K562 (cell line): ENCODE results near the gene ATL3. TPM values are rescaled to one million over a fixed set of nuclear protein-coding genes. Genes with fewer than 3 reads are reported as not detected.

Source experiments
- ARNT ChIP-seq, 2 experiments: fragments of 450-650 bp; IDR thresholded peaks; 2 replicates each; pipeline ENCODE4 v1.6.1; 2016; ENCODE audit warnings: mild to moderate bottlenecking in 1 of 2
- BACH1 ChIP-seq: fragments of 200-800 bp; sonication (Bioruptor generic); IDR thresholded peaks from 2 replicates; pipeline ENCODE4 v1.6.1; 2016; ENCODE audit warnings: missing genetic modification characterization, missing compliant biosample characterization
- EZH2 ChIP-seq: IDR thresholded peaks from 2 replicates; pipeline ENCODE4 v1.6.1; 2012; ENCODE audit warnings: low read depth, mild to moderate bottlenecking, inconsistent platforms, low read length, borderline replicate concordance
- PYGO2 ChIP-seq: fragments of 450-650 bp; IDR thresholded peaks from 2 replicates; pipeline ENCODE4 v1.6.1; 2016; ENCODE audit warnings: mild to moderate bottlenecking, missing genetic modification characterization, moderate library complexity, missing compliant biosample characterization
- RHOXF2B ChIP-seq: fragments of 250-450 bp; sonication (Bioruptor Pico); conservative IDR thresholded peaks from 2 replicates; pipeline ENCODE4 v1.5.1; 2021
- SETDB1 ChIP-seq: IDR thresholded peaks from one replicate; pipeline ENCODE4 v1.6.1; 2012; ENCODE audit warnings: low read length, control low read depth, inconsistent platforms
- SRSF3 ChIP-seq: fragments of 200-400 bp; formaldehyde crosslinking; IDR thresholded peaks from 2 replicates; pipeline ENCODE4 v1.6.1; 2016; ENCODE audit warnings: mild to moderate bottlenecking, low read length, moderate library complexity; ENCODE audit not compliant: insufficient read depth
- TEAD4 ChIP-seq, 2 experiments: sonication (generic) in 1 of 2; formaldehyde crosslinking in 1 of 2; IDR thresholded peaks; 2 replicates each; pipeline versions ENCODE4 v1.6.1 to v1.8.0; 2012 to 2022; ENCODE audit warnings: borderline replicate concordance in 1 of 2, inconsistent platforms in 1 of 2, low read length in 1 of 2, mild to moderate bottlenecking in 1 of 2, missing genetic modification reagents in 1 of 2
- TOE1 ChIP-seq, 2 experiments: fragments of 450-650 bp in 1 of 2; sonication (generic) in 1 of 2; formaldehyde crosslinking in 1 of 2; IDR thresholded peaks; 2 replicates each; pipeline versions ENCODE4 v1.7.1 to v1.8.0; 2016 to 2022; ENCODE audit warnings: borderline replicate concordance in 2 of 2, mild to moderate bottlenecking in 2 of 2, antibody characterized with exemption in 1 of 2, inconsistent platforms in 1 of 2, low read depth in 1 of 2, missing genetic modification reagents in 1 of 2, moderate library complexity in 1 of 2
- ZBTB8A ChIP-seq: fragments of 450-650 bp; IDR thresholded peaks from 2 replicates; pipeline ENCODE4 v1.6.1; 2018; ENCODE audit warnings: mild to moderate bottlenecking, moderate library complexity; ENCODE audit not compliant: partially characterized antibody
- ZNF695 ChIP-seq: fragments of 450-650 bp; formaldehyde crosslinking; IDR thresholded peaks from 2 replicates; pipeline ENCODE4 v1.4.0; 2020; ENCODE audit warnings: mild to moderate bottlenecking, moderate library complexity
- polyA plus RNA-seq, 8 experiments: library from polyadenylated mRNA; depleted of rRNA in 4 of 8; stranded (reverse) in 5 of 8; unstranded in 3 of 8; fragments of >200 nt; fragmentation: Nextera tagmentation in 2 of 8; fragmentation: Illumina TruSeq in 1 of 8; extraction: Ambion mirVana in 2 of 8; extraction: Trizol in 1 of 8; gene quantifications; 2 replicates each; pipeline versions ENCODE4 v1.2.1 to v1.2.3, GENCODE V29; 2011 to 2014; ENCODE audit warnings: inconsistent platforms in 1 of 8, missing spikeins in 1 of 8
- total RNA-seq, 7 experiments: library from RNA; depleted of rRNA in 6 of 7; stranded (reverse); fragments of >200 nt in 6 of 7; fragmentation: Illumina TruSeq in 2 of 7; extraction: Trizol in 2 of 7; gene quantifications; 2 replicates each; pipeline versions ENCODE4 v1.2.1 to v1.2.3, GENCODE V29; 2011 to 2021; ENCODE audit warnings: low replicate concordance in 1 of 7
- TF ChIP-seq, protein P1 (sequence below): sonication (generic); formaldehyde crosslinking; IDR thresholded peaks from 2 replicates; pipeline ENCODE4 v1.8.0; 2022; ENCODE audit warnings: mild to moderate bottlenecking, missing genetic modification reagents
- TF ChIP-seq, protein P2 (sequence below): sonication (generic); formaldehyde crosslinking; IDR thresholded peaks from 2 replicates; pipeline ENCODE4 v1.8.1; 2023; ENCODE audit warnings: mild to moderate bottlenecking, missing genetic modification reagents
- TF ChIP-seq, protein P3 (sequence below): fragments of 250-450 bp; sonication (Bioruptor Pico); IDR thresholded peaks from 2 replicates; pipeline ENCODE4 v1.5.0; 2020; ENCODE audit warnings: mild to moderate bottlenecking, borderline replicate concordance
- TF ChIP-seq, protein P4 (sequence below): sonication (generic); formaldehyde crosslinking; IDR thresholded peaks from 2 replicates; pipeline ENCODE4 v1.8.0; 2022; ENCODE audit warnings: missing genetic modification reagents, mild to moderate bottlenecking, moderate library complexity, borderline replicate concordance

Gene ATL3
- total and polyA plus RNA-seq, 9 of the 15 experiments (the other 6 are each of a cell fraction or from before 2014, with no cell fraction given), result 18.2 to 39.8 (median 23.9) TPM

DNA sequence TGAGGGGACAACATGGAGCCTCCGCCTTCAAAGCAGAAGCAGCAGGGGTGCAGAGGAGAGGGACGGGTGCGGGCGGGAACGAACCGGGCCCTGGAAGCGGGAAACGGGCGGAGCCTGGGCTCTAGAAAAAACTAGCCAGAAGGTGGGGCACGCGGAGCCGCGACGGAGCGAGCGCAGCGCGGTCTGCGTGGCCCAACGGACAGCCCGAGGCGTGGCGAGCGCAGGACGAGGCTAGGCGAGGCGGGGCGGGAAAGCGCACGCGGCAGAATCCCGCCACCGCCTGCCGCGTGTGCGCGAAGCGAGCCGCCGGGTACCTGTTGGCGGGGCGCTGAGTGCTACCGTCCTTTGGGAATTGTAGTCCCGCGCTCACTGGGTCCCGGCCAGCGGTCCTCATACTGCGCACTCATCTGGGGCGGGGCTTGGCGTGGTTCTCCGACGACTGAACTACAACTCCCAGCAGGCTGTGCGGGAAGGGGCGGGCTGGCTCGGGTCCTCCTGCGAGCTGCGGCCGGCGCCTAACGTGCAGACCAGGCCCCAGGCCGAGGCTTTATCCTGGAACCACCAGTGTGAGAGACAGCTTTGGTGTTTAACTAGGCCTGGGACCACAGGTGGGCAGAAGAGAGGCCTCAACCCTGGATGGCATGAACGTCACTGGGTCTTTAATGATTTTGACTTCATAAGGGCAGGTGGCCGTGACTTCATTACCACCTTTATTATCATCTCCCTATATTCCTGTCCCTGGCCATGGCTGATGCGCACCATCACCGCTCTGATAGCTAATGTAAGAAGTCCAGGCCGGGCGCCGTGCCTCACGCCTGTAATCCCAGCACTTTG lies at the start of gene ATL3 (continued):
- TF ChIP-seq, protein P1, sequence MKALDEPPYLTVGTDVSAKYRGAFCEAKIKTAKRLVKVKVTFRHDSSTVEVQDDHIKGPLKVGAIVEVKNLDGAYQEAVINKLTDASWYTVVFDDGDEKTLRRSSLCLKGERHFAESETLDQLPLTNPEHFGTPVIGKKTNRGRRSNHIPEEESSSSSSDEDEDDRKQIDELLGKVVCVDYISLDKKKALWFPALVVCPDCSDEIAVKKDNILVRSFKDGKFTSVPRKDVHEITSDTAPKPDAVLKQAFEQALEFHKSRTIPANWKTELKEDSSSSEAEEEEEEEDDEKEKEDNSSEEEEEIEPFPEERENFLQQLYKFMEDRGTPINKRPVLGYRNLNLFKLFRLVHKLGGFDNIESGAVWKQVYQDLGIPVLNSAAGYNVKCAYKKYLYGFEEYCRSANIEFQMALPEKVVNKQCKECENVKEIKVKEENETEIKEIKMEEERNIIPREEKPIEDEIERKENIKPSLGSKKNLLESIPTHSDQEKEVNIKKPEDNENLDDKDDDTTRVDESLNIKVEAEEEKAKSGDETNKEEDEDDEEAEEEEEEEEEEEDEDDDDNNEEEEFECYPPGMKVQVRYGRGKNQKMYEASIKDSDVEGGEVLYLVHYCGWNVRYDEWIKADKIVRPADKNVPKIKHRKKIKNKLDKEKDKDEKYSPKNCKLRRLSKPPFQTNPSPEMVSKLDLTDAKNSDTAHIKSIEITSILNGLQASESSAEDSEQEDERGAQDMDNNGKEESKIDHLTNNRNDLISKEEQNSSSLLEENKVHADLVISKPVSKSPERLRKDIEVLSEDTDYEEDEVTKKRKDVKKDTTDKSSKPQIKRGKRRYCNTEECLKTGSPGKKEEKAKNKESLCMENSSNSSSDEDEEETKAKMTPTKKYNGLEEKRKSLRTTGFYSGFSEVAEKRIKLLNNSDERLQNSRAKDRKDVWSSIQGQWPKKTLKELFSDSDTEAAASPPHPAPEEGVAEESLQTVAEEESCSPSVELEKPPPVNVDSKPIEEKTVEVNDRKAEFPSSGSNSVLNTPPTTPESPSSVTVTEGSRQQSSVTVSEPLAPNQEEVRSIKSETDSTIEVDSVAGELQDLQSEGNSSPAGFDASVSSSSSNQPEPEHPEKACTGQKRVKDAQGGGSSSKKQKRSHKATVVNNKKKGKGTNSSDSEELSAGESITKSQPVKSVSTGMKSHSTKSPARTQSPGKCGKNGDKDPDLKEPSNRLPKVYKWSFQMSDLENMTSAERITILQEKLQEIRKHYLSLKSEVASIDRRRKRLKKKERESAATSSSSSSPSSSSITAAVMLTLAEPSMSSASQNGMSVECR (CRISPR knock-in tag), result peak; percentile 100
- TF ChIP-seq, protein P2, sequence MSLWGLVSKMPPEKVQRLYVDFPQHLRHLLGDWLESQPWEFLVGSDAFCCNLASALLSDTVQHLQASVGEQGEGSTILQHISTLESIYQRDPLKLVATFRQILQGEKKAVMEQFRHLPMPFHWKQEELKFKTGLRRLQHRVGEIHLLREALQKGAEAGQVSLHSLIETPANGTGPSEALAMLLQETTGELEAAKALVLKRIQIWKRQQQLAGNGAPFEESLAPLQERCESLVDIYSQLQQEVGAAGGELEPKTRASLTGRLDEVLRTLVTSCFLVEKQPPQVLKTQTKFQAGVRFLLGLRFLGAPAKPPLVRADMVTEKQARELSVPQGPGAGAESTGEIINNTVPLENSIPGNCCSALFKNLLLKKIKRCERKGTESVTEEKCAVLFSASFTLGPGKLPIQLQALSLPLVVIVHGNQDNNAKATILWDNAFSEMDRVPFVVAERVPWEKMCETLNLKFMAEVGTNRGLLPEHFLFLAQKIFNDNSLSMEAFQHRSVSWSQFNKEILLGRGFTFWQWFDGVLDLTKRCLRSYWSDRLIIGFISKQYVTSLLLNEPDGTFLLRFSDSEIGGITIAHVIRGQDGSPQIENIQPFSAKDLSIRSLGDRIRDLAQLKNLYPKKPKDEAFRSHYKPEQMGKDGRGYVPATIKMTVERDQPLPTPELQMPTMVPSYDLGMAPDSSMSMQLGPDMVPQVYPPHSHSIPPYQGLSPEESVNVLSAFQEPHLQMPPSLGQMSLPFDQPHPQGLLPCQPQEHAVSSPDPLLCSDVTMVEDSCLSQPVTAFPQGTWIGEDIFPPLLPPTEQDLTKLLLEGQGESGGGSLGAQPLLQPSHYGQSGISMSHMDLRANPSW (CRISPR knock-in tag), result peak; percentile 99; the same call in 1 of the 2 replicates
- no peak for TF ChIP-seq RHOXF2B (CRISPR knock-in tag)
- 0 out of 2 replicates have a peak, but pooled peaks have one; percentile 9 for TF ChIP-seq SRSF3
- TF ChIP-seq, protein P3, sequence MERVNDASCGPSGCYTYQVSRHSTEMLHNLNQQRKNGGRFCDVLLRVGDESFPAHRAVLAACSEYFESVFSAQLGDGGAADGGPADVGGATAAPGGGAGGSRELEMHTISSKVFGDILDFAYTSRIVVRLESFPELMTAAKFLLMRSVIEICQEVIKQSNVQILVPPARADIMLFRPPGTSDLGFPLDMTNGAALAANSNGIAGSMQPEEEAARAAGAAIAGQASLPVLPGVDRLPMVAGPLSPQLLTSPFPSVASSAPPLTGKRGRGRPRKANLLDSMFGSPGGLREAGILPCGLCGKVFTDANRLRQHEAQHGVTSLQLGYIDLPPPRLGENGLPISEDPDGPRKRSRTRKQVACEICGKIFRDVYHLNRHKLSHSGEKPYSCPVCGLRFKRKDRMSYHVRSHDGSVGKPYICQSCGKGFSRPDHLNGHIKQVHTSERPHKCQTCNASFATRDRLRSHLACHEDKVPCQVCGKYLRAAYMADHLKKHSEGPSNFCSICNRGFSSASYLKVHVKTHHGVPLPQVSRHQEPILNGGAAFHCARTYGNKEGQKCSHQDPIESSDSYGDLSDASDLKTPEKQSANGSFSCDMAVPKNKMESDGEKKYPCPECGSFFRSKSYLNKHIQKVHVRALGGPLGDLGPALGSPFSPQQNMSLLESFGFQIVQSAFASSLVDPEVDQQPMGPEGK (CRISPR knock-in tag), result no peak
- TF ChIP-seq SETDB1, result no peak
- TF ChIP-seq, protein P4, sequence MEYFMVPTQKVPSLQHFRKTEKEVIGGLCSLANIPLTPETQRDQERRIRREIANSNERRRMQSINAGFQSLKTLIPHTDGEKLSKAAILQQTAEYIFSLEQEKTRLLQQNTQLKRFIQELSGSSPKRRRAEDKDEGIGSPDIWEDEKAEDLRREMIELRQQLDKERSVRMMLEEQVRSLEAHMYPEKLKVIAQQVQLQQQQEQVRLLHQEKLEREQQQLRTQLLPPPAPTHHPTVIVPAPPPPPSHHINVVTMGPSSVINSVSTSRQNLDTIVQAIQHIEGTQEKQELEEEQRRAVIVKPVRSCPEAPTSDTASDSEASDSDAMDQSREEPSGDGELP (CRISPR knock-in tag), result peak; percentile 97
- TF ChIP-seq PYGO2 (tag), result no peak
- TF ChIP-seq TOE1 (IDR thresholded peaks at IDR 0.05; ENCODE audit: borderline replicate concordance), result peak; percentile 76; the same call in 1 of the 2 replicates
- peak; percentile 100 for TF ChIP-seq TOE1 (CRISPR knock-in tag; IDR thresholded peaks at IDR 0.05; ENCODE audit: borderline replicate concordance, low read depth)
- TF ChIP-seq EZH2, result no peak
- no peak for TF ChIP-seq ZBTB8A
- TF ChIP-seq ZNF695, result no peak
- no peak for TF ChIP-seq BACH1 (tag)
- TF ChIP-seq TEAD4 (IDR thresholded peaks at IDR 0.05; ENCODE audit: low read length), result peak; percentile 81
- peak; percentile 100 for TF ChIP-seq TEAD4 (CRISPR knock-in tag; IDR thresholded peaks at IDR 0.05; ENCODE audit: borderline replicate concordance)
- TF ChIP-seq ARNT (IDR thresholded peaks at IDR 0.05), result no peak
